ENCODE measurements around the gene ATG2B. TPM values are rescaled to one million over a fixed set of nuclear protein-coding genes. Genes with fewer than 3 reads are reported as not detected.

ATG2B gene
- total and polyA plus RNA-seq, 2 experiments from 2014 or later = 3.9 to 18.2 TPM

DNA sequence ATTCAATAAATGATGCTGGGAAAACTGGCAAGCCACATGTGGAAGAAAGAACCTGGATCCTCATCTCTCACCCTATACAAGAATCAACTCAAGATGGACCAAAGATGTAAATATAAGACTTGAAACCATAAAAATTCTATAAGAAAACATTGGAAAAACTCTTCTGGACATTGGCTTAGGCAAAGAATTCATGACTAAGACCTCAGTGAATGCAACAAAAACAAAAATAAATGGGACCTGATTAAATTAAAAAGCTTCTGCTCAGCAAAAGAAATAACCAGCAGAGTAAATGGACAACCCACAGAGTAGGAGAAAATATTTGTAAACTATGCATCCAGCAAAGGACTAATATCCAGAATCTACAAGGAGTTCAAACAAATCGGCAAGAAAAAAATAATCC lies 24.6 kb downstream of the ATG2B start:
- Histone ChIP-seq H3K27me3 (no peaks in the 10 kb centered on the region), H3K27ac (no peak overlapping the region), H3K4me1 (ENCODE audit: low read depth) (no peaks in the 10 kb centered on the region), H3K9me3 (ENCODE audit: low read depth) (no peaks in the 10 kb centered on the region), H3K36me3 (peaks cover 28% of the 10 kb centered on the region), H3K4me3 (no peak overlapping the region)
- TF ChIP-seq, protein P1, sequence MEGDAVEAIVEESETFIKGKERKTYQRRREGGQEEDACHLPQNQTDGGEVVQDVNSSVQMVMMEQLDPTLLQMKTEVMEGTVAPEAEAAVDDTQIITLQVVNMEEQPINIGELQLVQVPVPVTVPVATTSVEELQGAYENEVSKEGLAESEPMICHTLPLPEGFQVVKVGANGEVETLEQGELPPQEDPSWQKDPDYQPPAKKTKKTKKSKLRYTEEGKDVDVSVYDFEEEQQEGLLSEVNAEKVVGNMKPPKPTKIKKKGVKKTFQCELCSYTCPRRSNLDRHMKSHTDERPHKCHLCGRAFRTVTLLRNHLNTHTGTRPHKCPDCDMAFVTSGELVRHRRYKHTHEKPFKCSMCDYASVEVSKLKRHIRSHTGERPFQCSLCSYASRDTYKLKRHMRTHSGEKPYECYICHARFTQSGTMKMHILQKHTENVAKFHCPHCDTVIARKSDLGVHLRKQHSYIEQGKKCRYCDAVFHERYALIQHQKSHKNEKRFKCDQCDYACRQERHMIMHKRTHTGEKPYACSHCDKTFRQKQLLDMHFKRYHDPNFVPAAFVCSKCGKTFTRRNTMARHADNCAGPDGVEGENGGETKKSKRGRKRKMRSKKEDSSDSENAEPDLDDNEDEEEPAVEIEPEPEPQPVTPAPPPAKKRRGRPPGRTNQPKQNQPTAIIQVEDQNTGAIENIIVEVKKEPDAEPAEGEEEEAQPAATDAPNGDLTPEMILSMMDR (IDR thresholded peaks at IDR 0.05; ENCODE audit: low read depth, low read length) = no peak
- no peak for DNase-seq (ENCODE audit: low read depth in 1 of 2, low spot score in 1 of 2)

DNA sequence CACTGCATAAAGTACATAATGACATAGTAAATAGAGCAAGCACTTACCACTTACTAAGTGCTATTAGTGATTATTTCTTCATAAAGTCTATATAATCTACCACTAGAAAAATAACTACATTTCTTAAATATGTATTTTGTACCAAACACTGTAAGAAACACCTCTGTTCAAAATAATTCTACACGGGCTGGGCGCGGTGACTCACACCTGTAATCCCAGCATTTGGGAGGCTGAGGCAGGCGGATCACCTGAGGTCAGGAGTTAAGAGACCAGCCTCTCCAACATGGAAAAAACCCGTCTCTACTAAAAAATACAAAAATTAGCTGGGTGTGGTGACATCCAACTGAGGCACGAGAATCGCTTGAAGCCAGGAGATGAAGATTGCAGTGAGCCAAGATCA lies 38.9 kb downstream of the ATG2B start:
- Histone ChIP-seq H3K27me3 (no peaks in the 10 kb centered on the region), H3K4me3 (no peak overlapping the region), H3K9me3 (ENCODE audit: low read depth) (no peaks in the 10 kb centered on the region), H3K27ac (no peak overlapping the region), H3K4me1 (ENCODE audit: low read depth) (no peaks in the 10 kb centered on the region), H3K36me3 (peaks cover 53% of the 10 kb centered on the region)
- DNase-seq (ENCODE audit: low read depth in 1 of 2, low spot score in 1 of 2) = no peak
- TF ChIP-seq, protein P1 (IDR thresholded peaks at IDR 0.05; ENCODE audit: low read depth, low read length) = no peak

DNA sequence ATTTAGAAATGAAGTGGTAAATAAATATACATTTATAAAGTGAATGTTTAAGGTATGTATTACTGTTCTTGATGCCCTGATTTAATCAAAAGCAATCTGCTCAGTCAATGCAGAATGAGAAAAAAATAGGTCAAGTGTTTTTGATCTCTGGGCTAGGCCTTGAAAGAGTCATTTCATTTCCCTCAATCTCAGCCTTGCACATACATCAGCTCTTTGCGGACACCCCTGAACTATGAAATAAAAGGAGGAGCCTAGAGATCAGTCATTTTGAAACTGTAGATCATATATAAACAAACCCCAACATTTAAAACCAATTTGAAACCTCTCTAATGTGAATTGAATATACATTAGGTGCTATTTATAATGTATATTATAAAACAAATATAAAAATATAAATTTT lies 42.5 kb downstream of the ATG2B start:
- DNase-seq (ENCODE audit: low read depth in 1 of 2, low spot score in 1 of 2) = no peak
- Histone ChIP-seq H3K9me3 (ENCODE audit: low read depth) (no peaks in the 10 kb centered on the region), H3K36me3 (peaks cover 54% of the 10 kb centered on the region), H3K27ac (no peak overlapping the region), H3K27me3 (no peaks in the 10 kb centered on the region), H3K4me3 (no peak overlapping the region), H3K4me1 (ENCODE audit: low read depth) (no peaks in the 10 kb centered on the region)
- TF ChIP-seq, protein P1 (IDR thresholded peaks at IDR 0.05; ENCODE audit: low read depth, low read length) = no peak

DNA sequence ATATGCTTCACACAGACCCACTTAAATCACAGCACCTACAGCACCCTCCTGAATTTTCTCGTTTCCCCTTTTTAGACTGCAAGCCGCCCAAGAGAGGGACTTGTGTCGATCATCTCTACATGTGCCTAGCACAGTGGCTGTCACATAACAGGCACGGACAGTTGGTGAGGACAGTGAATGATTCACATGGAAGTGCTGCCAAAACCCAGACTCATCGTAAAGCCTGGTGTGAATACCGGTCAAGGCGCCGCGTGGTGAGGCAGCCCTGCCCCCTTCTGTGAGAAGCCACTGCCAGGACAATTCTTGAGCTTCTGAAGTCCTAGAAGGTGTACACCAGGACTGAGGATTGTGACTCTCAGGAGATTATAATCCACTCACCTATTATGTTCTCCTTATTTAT lies 44.3 kb downstream of the ATG2B start:
- H3K36me3 ChIP-seq = peaks cover 52% of the 10 kb centered on the region

DNA sequence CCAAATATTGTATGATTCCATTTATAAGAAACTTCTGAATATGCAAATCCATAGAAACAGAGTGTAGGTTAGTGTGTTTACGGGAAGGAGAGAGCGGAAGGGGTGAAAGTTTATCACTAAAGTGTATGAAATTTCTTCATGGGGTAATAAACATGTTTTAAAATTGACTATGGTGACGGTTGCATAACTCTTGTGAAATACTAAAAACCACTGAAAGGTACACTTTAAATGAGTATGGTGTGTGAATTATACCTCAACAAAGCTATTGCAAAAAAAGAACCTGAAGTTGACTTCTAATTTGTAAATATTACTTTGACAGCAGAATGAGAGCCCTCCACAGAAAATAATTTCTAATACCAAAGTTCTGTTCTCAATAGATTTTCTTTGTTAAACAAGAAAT lies 47.1 kb downstream of the ATG2B start:
- Histone ChIP-seq H3K27ac (no peak overlapping the region), H3K36me3 (peaks cover 50% of the 10 kb centered on the region), H3K4me3 (no peak overlapping the region), H3K27me3 (no peaks in the 10 kb centered on the region), H3K9me3 (ENCODE audit: low read depth) (no peaks in the 10 kb centered on the region), H3K4me1 (ENCODE audit: low read depth) (no peaks in the 10 kb centered on the region)
- TF ChIP-seq, protein P1 (IDR thresholded peaks at IDR 0.05; ENCODE audit: low read depth, low read length) = no peak
- no peak for DNase-seq (ENCODE audit: low read depth in 1 of 2, low spot score in 1 of 2)

More for the DNA sequence above, 44.3 kb downstream of the ATG2B start:
- TF ChIP-seq, protein P1 (IDR thresholded peaks at IDR 0.05; ENCODE audit: low read depth, low read length) = no peak
- H3K4me3 ChIP-seq = no peak overlapping the region
- H3K9me3 ChIP-seq (ENCODE audit: low read depth) = no peaks in the 10 kb centered on the region
- no peaks in the 10 kb centered on the region for H3K27me3 ChIP-seq
- H3K4me1 ChIP-seq (ENCODE audit: low read depth) = no peaks in the 10 kb centered on the region
- no peak overlapping the region for H3K27ac ChIP-seq
- no peak for DNase-seq (ENCODE audit: low read depth in 1 of 2, low spot score in 1 of 2)

DNA sequence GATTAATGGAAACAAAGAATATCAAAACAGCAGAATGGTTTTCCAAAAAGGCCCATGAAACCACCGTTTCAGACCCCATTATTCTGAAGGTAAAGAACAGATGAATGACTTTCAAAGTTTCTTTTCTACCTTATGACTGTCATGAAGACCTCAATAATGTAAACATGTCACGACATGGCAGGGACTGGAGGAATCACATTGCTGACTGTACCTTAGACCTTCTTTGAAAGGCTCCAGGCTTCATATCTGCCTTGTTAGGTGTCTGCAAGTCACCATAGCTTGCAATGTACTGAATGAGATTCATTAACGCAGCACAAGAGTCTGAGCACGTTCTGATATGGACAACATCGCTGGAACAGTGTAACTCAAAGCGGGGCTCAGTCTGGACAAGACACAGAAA lies 52.2 kb downstream of the ATG2B start:
- Histone ChIP-seq H3K4me3 (no peak overlapping the region), H3K36me3 (peaks cover 65% of the 10 kb centered on the region), H3K9me3 (ENCODE audit: low read depth) (no peaks in the 10 kb centered on the region), H3K27me3 (no peaks in the 10 kb centered on the region), H3K4me1 (ENCODE audit: low read depth) (no peaks in the 10 kb centered on the region), H3K27ac (no peak overlapping the region)
- no peak for DNase-seq (ENCODE audit: low read depth in 1 of 2, low spot score in 1 of 2)
- TF ChIP-seq, protein P1 (IDR thresholded peaks at IDR 0.05; ENCODE audit: low read depth, low read length) = no peak
